ENCODE data around the gene CD247. TPM values are rescaled to one million over a fixed set of nuclear protein-coding genes. Genes with fewer than 3 reads are reported as not detected.

Gene CD247
- total RNA-seq, 1 experiment from 2014 or later = 0.97 TPM

DNA sequence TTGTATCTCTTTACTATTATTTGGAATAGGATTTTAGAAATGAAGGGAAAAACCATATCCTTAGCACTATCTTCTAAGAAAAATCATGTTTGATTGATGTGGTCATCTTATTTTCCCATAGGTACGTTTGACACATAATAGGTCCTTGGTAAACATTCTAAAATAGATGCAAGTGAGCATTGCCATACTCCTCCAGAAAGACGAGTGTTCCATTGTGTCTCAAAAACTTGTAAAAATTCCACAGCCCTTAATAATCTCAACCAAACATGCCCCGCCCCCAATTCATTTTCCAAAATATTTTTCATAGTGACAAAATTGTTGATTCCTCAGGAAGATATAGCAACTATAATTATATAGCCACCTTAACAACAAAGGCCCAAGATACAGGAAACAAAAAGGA, 113.4 kb downstream of the CD247 start:
- intact Hi-C loops (cut with micrococcal nuclease; ENCODE audit: unreplicated experiment) = no loop called here
- BruUV-seq (replicated peaks) = no TSS peak
- H3K9me3 Mint-ChIP-seq (ENCODE audit: low read depth, unreplicated experiment) = no peaks in the 10 kb centered on the region
- H3K27me3 Mint-ChIP-seq (ENCODE audit: unreplicated experiment) = no peaks in the 10 kb centered on the region
- H3K27ac Mint-ChIP-seq (ENCODE audit: unreplicated experiment) = no peak overlapping the region
- H3K4me1 Mint-ChIP-seq (ENCODE audit: low read depth, unreplicated experiment) = peaks cover 7% of the 10 kb centered on the region
- TF ChIP-seq, protein P1, sequence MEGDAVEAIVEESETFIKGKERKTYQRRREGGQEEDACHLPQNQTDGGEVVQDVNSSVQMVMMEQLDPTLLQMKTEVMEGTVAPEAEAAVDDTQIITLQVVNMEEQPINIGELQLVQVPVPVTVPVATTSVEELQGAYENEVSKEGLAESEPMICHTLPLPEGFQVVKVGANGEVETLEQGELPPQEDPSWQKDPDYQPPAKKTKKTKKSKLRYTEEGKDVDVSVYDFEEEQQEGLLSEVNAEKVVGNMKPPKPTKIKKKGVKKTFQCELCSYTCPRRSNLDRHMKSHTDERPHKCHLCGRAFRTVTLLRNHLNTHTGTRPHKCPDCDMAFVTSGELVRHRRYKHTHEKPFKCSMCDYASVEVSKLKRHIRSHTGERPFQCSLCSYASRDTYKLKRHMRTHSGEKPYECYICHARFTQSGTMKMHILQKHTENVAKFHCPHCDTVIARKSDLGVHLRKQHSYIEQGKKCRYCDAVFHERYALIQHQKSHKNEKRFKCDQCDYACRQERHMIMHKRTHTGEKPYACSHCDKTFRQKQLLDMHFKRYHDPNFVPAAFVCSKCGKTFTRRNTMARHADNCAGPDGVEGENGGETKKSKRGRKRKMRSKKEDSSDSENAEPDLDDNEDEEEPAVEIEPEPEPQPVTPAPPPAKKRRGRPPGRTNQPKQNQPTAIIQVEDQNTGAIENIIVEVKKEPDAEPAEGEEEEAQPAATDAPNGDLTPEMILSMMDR (IDR thresholded peaks at IDR 0.05; ENCODE audit: unreplicated experiment) = no peak
- DNase-seq = no peak
- H3K4me3 Mint-ChIP-seq (ENCODE audit: low read depth, unreplicated experiment) = no peak overlapping the region
- CTCF ChIA-PET = no interaction called here
- H3K36me3 Mint-ChIP-seq (ENCODE audit: insufficient read depth, unreplicated experiment) = no peaks in the 10 kb centered on the region

DNA sequence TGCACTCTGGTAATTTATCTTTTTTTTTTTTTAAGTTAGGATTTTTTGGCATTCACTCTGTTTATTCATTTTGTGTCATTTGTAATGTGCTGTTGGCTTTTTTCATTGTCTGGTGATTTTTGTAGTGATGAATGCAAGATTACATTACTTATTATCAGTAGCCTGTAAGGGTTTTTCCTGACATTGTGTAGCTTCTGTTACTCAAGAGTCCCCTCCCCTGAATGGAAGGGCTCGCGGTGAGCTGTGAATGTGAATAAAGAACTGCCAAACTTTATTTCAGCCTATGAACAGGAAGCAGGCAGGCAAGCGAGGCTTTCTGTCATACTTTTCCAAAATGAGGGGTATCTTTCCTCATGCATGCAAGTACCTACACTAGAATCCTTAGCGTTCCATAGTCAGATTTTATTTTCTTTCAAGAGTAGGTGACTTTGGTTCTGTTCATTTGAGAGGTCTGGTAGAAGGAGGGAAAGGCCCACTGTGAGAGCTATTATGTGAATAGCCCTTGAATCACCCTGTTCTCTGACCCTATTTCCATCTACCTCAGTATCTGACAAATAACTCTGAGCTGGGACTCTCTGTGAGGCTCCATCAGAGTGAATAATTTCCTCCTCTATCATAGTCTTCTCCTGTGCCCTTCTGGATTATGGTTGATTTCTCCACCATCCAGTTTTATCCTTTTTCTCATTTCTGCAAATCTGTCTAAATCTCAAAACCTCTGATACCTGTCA, 114.0 kb downstream of the CD247 start:
- intact Hi-C loops (cut with micrococcal nuclease; ENCODE audit: unreplicated experiment) = no loop called here
- peaks cover 7% of the 10 kb centered on the region for H3K4me1 Mint-ChIP-seq (ENCODE audit: low read depth, unreplicated experiment)
- CTCF ChIA-PET = interaction anchor here (0.6 kb wide), 1 partner anchor 136 kb away, joined by 6 read pairs; no protein-coding TSS in a partner anchor
- H3K36me3 Mint-ChIP-seq (ENCODE audit: insufficient read depth, unreplicated experiment) = no peaks in the 10 kb centered on the region
- no peaks in the 10 kb centered on the region for H3K27me3 Mint-ChIP-seq (ENCODE audit: unreplicated experiment)
- TF ChIP-seq, protein P1 (IDR thresholded peaks at IDR 0.05; ENCODE audit: unreplicated experiment) = no peak
- no TSS peak for BruUV-seq (replicated peaks)
- no peak for DNase-seq
- H3K9me3 Mint-ChIP-seq (ENCODE audit: low read depth, unreplicated experiment) = no peaks in the 10 kb centered on the region
- H3K4me3 Mint-ChIP-seq (ENCODE audit: low read depth, unreplicated experiment) = no peak overlapping the region
- no peak overlapping the region for H3K27ac Mint-ChIP-seq (ENCODE audit: unreplicated experiment)

DNA sequence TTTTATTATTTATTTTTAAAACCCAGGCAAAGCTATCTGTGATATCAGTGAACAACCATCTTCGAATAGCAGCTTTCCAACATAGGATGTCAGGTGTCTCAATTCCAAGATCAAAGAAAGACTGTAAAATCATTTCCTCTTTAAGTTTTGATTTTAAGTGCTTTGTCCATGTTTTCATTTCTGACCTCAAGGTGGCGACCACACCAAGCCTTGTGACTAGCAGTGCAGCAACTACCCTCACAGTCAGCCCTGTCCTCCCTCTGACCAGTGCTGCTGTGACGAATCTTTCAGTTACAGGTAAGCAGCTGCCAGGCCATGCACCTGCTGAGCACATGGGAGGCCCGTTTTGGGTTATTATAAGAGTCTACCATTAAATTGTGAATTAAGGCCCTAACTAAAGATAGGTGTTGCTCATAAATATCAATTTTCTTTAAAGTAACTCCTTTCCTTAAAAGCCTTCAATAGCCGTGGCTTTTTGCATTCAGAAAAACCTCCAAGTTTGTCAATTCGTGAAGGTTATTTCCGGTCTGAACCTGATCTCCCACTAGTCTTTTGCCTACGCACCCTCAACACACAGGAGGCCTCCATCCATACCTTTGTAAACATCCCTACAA, 117.0 kb downstream of the CD247 start:
- CTCF ChIA-PET = interaction anchor here (0.5 to 1.6 kb wide), 3 partner anchors 46 to 153 kb away, joined by 4 to 5 read pairs (median 4); partner anchors contain the start of gene CREG1
- Mint-ChIP-seq H3K36me3 (ENCODE audit: insufficient read depth, unreplicated experiment) (no peaks in the 10 kb centered on the region), H3K4me1 (ENCODE audit: low read depth, unreplicated experiment) (peaks cover 7% of the 10 kb centered on the region), H3K27ac (ENCODE audit: unreplicated experiment) (no peak overlapping the region), H3K9me3 (ENCODE audit: low read depth, unreplicated experiment) (no peaks in the 10 kb centered on the region), H3K27me3 (ENCODE audit: unreplicated experiment) (no peaks in the 10 kb centered on the region), H3K4me3 (ENCODE audit: low read depth, unreplicated experiment) (no peak overlapping the region)
- intact Hi-C loops (cut with micrococcal nuclease; ENCODE audit: unreplicated experiment) = loop anchor here (1.0 to 2.0 kb wide), 3 partner anchors 41 to 135 kb away; no protein-coding TSS in a partner anchor
- TF ChIP-seq, protein P1 (IDR thresholded peaks at IDR 0.05; ENCODE audit: unreplicated experiment) = peak; percentile 49
- BruUV-seq (replicated peaks) = no TSS peak
- peak; percentile 73 for DNase-seq

DNA sequence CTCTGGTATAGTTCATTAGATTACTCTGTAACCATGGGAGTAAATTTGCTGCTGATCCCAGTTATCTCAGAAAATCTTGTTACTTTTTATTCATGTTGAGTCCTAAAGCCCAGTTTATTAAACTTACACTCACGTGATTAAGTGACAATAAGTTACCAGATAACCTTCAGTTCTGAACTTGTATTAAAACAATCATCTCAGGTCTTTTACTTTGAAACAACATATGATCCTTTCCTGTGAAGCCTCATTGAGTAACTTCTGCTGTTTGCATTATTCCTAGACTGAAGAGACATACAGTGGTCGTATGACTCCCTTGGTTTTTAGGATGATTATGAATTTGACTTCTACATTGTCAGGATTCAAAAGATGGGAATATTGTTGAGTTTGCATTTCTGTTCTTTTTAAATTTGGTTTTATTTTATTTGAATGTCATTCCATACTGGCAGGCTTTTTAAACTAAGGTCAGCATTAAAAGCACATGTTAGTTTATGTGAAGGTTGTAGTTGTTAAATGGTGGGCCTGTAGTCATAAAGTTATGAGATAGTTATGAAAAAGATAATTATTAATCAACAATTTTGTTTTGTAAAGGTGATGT, 117.9 kb downstream of the CD247 start:
- no TSS peak for BruUV-seq (replicated peaks)
- Mint-ChIP-seq H3K9me3 (ENCODE audit: low read depth, unreplicated experiment) (no peaks in the 10 kb centered on the region), H3K27ac (ENCODE audit: unreplicated experiment) (no peak overlapping the region), H3K36me3 (ENCODE audit: insufficient read depth, unreplicated experiment) (no peaks in the 10 kb centered on the region), H3K4me3 (ENCODE audit: low read depth, unreplicated experiment) (no peak overlapping the region), H3K27me3 (ENCODE audit: unreplicated experiment) (no peaks in the 10 kb centered on the region), H3K4me1 (ENCODE audit: low read depth, unreplicated experiment) (peaks cover 7% of the 10 kb centered on the region)
- intact Hi-C loops (cut with micrococcal nuclease; ENCODE audit: unreplicated experiment) = loop anchor here (2.0 kb wide), 2 partner anchors 132 to 134 kb away; no protein-coding TSS in a partner anchor
- TF ChIP-seq, protein P1 (IDR thresholded peaks at IDR 0.05; ENCODE audit: unreplicated experiment) = no peak
- DNase-seq = no peak
- CTCF ChIA-PET = interaction anchor here (0.7 kb wide), 1 partner anchor 107 kb away, joined by 5 read pairs; no protein-coding TSS in a partner anchor
